GM18873 (cell line): ENCODE results near the gene ADAP2.
"Not testable (repeated sequence)": the region's sequence is repeated elsewhere in the genome, so short reads cannot be mapped to it uniquely, and the experiment has no call there.

Experiments
- ATAC-seq: cut with Tn5 transposase; IDR thresholded peaks from one replicate; pipeline ENCODE4 v1.9.1; 2021; ENCODE audit warnings: mild to moderate bottlenecking, moderate library complexity, moderate number of reproducible peaks; ENCODE audit not compliant: unreplicated experiment, low FRiP score

The ADAP2 gene

DNA sequence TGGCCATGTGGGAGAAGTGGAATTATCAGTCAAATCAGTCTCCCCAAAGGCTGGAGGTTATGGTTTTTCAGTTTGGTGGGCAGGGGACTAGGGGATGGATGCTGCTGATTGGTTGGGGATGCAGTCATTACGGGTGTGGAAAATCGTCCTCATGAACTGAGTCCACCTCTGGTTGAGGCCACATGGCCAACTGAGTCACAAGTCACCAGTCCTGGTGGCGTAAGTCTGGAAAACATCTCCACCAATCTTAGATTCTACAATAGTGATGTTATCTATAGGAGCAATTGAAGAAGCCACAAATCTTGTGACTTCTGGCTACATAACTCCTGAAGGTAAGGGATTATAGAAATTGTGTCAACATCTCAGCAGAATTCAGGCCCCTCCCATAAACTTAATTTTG lies 43.9 kb downstream of the ADAP2 start:
- no peak for ATAC-seq

DNA sequence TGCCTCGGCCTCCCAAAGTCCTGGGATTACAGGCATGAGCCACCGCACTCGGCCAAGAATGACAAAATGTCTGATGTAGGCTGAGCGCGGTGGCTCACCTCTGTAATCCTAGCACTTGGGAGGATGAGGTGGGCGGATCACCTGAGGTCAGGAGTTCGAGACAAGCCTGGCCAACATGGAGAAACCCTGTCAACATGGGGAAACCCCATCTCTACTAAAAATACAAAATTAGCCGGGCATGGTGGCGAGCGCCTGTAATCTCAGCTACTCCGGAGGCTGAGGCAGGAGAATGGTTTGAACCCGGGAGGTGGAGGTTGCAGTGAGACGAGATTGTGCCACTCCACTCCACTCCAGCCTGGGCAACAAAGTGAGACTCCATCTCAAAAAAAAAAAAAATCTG lies 46.2 kb downstream of the ADAP2 start:
- not testable (repeated sequence) for ATAC-seq

DNA sequence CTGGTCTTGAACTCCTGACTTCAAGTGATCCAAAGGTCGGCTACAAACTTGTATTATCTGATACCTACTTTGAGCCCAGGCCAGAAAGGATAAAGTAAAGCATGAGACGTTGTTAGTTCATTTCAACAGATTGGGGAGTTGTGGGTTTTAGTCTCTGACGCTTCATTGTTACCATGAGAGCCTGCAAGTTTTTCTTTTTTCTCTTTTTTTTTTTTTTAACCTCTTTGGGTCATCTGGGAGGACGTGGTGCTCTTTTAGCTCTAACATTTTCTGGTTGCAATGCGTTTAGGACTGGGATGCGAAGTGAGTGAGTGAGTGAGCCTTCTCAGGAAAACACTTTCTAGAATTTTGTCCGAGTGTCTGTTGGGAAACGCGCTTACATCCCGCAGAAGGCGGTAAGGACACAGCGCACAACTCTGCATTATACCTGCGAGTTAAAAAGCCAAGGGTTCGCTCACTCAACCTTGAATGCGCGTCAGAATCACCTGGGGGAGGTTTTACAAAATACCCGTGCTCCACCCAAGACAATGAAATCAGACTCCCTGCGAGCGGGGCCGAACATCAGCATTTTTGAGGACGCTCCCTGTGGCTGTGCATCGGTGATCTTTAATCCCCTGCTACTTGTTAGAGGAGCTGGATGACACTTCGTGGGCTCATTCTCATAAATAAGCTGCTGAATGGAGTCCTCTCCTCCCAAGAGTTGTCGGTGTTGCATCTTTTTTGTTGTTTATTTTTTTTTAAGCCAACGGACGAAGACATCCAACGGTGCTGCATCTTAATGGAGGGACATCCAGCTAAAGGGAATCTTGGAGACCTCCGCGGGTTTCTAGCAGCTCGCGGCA lies 48.5 kb downstream of the ADAP2 start:
- no peak for ATAC-seq

DNA sequence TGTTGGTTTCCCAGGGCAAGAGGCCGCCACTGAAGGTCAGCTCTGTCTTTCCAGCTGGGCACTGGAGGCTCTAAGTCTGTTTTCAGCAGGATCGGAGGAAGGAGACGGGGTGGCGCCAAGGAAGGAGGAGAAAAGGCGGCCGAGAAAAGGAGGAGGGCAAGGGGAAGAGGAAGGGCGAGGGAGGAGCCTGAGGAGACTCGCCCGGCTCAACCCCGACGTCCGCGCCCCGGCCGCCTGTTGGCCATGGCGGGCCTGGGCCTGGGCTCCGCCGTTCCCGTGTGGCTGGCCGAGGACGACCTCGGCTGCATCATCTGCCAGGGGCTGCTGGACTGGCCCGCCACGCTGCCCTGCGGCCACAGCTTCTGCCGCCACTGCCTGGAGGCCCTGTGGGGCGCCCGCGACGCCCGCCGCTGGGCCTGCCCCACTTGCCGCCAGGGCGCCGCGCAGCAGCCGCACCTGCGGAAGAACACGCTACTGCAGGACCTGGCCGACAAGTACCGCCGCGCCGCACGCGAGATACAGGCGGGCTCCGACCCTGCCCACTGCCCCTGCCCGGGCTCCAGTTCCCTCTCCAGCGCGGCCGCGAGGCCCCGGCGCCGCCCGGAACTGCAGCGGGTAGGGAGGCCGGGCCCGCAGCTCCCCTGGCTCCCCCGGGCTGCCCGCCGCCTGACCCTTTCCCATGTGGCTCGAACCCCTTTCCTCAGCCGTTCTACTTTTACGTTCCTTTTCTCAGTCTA lies 49.3 kb downstream of the ADAP2 start, which contains the start of gene RNF135:
Gene RNF135, plus strand, starts transcription at position 209 of the 737 bp plus-strand sequence. Its CDS starts 35 bp downstream, at position 244.
- no peak for ATAC-seq

DNA sequence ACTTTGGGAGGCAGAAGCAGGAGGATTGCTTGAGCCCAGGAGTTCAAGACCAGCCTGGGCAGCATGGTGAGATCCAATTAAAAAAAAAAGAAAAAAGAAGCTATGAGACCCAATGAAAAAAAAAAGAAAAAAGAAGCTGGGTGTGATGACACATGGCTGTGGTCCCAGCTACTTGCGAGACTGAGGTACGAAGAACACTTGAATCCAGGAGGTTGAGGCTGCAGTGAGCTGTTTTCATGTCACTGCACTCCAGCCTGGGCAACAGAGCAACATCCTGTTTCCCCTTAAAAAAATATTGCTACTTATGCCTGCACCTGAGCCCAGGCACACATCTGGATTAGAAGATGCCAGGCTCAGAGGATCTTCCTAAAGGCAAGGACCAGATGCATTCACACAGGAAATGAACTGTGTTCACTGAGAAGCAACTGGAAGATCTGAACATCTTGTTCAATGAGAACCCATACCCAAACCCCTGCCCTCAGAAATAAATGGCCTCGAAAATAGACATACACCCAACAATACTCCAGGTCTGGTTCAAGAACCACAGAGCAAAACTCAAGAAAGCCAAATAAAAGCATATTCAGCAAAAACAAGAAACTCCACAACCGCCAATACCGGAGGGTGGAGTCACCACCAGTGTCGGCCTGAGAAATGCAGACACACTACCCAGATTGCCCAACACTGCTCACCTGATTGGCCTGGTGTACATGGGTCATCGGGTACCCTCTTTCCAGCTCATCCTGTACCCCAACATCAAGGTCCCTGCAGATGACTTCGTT lies 53.5 kb downstream of the ADAP2 start:
- ATAC-seq, result no peak

DNA sequence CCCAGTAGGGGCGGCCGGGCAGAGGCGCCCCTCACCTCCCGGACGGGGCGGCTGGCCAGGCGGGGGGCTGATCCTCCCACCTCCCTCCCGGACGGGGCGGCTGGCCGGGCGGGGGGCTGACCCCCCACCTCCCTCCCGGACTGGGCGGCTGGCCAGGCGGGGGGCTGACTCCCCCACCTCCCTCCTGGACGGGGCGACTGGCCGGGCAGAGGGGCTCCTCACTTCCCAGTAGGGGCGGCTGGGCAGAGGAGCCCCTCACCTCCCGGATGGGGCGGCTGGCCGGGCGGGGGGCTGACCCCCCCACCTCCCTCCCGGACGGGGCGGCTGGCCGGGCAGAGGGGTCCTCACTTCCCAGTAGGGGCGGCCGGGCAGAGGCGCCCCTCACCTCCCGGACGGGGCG lies 58.2 kb downstream of the ADAP2 start:
- not testable (repeated sequence) for ATAC-seq

DNA sequence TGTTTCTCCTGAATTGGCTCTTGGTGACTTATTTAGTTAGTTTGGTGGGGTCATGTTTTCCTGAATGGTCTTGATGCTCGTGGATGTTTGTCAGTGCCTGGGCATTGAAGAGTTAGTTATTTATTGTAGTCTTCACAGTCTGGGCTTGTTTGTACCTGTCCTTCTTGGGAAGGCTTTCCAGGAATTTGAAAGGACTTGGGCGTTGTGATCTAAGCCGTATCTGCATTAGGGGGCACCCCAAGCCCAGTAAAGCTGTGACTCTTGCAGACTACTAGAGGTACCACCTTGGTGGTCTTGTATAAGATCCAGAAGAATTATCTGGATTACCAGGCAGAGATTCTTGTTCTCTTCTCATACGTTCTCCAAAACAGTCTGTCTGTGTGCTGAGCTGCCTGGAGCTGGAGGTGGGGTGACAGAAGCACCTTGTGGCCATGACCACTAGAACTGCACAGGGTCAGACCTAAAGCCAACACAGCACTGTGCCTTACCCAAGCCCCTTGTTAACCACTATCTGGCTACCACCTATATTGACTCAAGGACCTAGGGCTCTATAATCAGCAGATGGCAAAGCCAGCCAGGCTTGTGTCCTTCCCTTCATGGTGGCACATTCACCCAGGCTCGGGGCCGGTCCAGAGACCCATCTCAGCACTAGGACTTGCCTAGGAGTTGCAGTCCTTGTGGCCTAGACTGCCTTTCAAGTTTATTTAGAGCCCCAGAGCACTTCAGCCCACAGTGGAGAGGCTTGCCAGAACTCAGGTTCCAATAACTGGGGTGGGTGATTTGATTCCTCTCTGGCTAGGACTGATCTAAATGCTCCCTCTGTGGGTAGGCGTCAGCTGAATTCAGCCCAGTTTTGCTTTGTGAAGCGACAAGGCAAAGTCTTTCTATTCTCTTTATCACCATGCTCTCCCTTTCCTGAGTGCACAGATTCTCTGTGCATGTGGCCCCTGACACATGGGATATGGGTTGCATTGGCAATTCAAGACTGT lies 60.1 kb downstream of the ADAP2 start:
- no peak for ATAC-seq

DNA sequence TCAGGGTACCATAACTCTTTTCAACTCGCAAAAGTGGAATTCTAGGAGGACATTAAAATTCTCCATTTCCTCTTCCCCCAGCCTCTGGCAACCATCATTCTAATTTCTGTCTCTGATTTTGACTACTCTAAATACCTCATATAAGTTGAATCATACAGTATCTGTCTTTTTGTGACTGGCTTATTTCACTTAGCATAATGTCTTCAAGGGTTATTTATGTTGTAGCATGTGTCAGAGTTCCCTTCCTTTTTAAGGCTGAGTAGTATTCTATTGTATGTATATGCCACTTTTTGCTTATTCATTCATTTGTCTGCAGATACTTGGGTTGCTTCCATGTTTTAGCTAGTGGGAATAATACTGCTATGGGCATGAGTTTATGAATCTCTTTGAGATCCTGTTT lies 61.1 kb downstream of the ADAP2 start:
- ATAC-seq, result no peak

DNA sequence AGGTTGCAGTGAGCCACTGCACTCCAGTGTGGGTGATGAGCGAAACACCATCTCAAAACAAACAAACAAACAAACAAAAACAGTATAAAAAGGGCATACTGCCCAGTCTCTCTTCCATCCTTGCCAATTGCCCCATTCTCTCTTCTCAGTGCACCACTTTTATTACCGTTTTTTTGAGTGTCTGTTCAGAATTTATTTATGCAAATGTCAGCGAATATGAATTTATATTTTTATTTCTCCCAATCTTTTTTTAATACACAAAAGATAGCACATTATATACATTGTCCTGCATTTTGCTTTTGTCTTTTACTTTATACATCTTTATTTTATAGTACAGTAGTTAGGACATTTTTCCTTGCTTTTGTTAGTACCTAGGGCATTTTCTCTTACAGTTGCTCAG lies 68.7 kb downstream of the ADAP2 start:
- ATAC-seq, result no peak

DNA sequence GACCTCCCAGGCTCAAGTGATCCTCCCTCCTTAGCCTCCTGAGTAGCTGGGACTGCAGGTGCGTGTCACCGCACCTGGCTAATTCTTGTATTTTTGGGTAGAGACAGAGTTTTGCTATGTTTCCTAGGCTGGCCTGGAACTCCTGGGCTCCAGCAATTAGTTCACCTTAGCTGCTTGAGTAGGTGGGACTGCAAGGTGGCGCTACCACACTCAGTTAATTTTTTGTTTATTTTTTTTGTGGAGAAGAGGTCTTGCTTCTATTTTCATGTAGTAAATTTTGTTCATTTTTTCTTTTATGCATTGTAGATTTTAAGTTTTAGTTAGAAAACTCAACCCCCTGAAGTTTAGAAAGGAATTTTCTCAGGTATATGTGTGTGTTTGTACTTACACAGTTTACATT lies 70.8 kb downstream of the ADAP2 start:
- no peak for ATAC-seq

DNA sequence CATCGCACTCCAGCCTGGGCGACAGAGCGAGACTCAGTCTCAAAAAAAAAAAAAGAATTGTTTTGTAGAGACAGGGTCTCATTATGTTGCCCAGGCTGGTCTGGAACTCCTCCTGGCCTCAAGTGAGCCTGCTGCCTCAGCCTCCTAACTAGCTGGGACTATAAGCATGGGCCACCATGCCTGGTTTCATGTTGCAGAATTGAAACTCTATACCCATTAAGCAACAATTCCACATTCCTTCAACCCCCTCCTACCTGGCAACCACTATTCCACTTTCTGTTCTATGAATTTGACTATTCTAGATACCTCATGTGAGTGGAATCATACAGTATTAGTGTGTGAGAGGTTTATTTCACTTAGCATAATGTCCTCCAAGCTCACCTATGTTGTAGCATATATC lies 73.6 kb downstream of the ADAP2 start:
- no peak for ATAC-seq

DNA sequence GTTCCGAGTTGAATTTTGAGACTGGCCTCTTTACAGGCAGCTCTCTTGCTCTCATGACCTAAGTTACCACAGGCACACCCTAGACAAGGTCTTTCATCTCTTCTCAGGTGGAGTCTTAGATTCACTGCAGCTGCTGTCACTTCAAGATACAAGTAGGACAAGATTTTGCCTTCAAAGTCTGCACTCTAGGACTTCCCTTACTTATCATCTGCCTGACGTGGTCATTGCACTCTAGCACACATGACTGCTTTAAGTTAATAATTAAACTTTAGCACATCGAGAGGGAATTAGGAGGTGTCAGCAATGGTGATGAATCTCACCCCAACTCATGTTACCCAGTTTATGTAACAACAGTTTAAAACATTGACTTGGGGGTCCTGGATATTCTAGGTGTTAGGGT lies 74.7 kb downstream of the ADAP2 start:
- ATAC-seq, result no peak

DNA sequence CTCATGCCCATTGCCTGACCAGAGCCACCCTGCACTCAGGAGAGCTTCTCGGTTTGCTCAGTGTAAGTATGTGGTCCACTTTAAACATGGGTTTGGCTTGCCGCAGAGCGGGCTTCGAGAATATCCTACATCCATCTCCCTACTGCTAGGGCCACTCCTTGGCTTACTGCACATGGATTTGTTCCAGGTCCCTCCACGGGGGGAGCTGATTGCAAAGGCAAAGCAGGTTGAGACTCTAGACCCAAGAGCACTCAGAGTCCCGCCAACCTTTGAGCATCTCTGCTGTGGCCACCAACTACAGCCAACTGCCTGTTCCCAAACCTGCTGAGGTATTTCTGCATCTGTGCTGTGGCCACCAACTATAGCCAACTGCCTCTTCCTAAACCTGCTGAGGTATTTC lies 75.5 kb downstream of the ADAP2 start:
- ATAC-seq, result no peak

DNA sequence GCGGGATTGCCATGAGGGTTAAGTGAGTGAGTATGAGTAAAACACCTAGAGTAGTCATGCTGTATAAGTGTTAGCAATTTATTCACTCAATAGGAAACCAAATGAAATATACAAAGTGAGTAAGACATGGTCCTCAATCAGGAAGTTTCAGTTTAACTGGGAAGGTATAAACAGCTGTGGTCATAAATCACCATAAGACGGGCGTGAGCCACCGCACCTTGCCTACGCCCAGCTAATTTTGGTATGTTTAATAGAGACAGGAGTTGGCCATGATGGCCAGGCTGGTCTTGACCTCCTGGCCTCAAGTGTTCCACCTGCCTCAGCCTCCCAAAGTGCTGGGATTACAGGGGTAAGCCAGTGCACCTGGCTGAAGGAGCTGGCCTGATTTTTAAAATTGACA lies 76.1 kb downstream of the ADAP2 start:
- ATAC-seq, result no peak

DNA sequence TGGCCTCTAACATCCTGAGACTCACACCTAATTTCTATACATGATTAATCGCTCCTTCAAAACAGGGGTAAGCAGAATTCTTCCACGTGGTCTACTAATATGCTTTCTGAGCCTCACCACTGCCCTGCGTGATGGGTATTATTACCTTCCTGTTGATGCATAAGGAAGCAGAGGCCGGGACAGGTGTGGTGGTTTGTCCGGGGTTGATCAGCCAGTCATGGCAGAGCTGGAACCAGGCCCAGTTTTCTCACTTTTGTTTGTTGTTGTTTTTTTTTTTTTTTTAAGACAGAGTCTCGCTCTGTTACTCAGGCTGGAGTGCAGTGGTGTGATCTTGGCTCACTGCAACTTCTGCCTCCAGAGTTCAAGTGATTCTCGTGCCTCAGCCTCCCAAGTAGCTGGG lies 80.3 kb downstream of the ADAP2 start:
- no peak for ATAC-seq

DNA sequence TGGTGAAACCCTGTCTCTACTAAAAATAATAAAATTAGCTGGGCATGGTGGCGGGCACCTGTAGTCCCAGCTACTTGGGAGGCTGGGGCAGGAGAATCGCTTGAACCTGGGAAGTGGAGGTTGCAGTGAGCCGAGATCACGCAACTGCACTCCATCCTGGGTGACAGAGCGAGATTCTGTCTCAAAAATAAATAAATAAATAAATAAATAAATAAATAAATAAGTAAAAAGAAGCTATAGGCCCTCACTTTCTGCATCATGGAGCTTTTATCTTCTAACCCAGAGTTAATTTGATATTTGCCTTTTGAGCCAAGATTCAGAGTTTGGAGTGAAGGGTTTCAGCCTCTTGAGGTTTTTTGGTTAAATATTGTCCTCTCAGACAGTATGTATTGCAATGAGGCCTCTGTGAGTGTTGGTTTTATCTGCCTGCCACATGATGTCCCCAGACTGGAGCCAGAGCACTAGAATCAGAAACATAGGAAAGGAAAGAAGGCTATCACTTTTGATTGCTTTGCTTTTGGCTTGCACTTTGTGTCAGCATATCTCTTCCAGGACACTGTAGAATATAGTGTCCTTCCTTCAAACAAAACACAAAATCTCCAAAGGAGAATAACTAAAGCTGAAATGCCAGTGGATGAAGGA lies 81.6 kb downstream of the ADAP2 start:
- no peak for ATAC-seq

DNA sequence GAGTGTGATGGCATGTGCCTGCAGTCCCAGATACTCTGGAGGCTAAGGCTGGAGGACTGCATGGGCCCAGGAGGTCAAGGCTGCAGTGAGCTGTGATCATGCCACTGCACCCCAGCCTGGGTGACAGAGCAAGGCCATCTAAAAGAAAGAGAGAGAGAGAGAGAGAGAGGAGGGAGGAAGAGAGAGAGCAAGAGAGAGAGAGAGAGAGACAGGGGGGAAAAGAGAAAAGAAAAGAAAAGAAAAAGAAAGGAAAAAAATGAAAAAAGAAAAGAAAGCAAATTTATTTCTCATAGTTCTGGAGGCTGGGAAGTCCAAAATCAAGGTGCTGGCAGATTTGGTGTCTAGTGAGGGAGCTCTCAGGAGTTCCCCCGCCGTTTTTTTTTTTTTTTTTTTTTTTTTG lies 82.4 kb downstream of the ADAP2 start:
- ATAC-seq, result no peak

DNA sequence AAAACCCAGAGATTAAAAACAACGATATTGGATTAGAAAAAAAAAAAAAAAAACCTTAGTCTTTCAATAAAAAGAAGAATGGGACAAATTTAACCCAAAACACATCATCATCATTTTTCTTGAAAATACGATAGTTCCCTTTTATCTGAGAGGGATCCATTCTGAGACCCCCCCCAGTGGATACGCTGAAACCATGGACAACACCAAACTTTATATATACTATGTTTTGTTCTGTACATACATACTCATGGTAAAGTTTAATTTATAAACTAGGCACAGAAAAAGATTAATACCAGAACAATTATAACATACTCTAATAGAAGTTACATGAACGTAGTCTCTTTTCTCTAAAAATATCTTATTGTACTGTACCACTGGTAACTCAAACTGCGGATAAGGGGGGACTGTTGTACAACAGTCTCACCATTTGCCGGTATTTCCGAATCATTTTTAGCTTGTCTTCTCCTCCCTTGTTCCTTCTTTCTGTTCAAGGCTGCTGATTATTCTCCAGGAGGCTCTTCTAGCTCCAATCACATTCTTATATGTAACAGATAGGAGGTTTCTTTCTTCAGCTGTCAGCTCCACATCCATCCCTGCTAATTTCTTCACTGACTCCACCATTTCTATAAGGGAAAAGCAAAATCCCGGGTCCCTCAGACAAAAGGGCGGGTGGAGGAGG lies 86.1 kb downstream of the ADAP2 start:
- ATAC-seq, result no peak
